ENCODE results near the gene NINJ2.

Gene NINJ2

DNA sequence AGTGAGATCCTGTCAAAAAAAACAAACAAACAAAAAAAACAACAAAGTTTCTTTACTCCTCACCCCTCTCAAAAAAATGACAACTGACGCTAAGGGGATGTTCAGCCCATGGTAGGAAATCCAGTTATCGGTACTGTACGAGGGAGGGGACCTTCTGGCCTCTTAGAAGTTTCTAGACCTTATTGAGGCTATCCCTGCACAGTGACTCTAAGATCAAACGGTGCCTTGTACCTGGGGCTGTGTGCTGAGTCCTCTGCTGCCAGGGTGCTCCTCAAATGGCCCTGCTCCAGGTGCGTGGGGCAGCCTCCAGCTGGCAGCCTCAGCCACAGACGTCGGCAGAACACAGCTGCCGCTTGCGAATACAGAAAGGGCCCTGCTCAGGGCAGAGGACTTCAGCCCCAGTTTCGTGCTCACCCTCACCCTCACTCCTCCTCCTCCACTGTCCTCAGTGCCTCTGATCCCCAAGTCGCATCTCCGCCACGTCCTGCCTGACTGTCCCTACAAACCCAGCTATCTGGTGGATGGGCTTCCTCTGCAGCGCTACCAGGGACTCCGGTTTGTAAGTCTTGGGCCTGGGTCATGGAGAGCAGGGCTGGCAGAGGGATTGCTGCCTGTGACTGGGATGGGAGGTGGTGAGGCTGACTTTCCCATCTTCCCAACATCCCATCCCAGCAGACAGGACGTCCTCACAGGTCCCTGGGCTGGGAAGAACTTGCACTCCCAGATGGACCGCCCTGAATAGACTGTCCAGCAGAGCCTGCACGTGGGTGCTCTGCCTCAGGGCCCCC lies 112.6 kb downstream of the NINJ2 start:
- H3K4me3 ChIP-seq (ENCODE audit: low read depth, low read length), result no peak overlapping the region
- TF ChIP-seq, protein P1, sequence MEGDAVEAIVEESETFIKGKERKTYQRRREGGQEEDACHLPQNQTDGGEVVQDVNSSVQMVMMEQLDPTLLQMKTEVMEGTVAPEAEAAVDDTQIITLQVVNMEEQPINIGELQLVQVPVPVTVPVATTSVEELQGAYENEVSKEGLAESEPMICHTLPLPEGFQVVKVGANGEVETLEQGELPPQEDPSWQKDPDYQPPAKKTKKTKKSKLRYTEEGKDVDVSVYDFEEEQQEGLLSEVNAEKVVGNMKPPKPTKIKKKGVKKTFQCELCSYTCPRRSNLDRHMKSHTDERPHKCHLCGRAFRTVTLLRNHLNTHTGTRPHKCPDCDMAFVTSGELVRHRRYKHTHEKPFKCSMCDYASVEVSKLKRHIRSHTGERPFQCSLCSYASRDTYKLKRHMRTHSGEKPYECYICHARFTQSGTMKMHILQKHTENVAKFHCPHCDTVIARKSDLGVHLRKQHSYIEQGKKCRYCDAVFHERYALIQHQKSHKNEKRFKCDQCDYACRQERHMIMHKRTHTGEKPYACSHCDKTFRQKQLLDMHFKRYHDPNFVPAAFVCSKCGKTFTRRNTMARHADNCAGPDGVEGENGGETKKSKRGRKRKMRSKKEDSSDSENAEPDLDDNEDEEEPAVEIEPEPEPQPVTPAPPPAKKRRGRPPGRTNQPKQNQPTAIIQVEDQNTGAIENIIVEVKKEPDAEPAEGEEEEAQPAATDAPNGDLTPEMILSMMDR (IDR thresholded peaks at IDR 0.05; ENCODE audit: low read depth, low read length), result no peak

DNA sequence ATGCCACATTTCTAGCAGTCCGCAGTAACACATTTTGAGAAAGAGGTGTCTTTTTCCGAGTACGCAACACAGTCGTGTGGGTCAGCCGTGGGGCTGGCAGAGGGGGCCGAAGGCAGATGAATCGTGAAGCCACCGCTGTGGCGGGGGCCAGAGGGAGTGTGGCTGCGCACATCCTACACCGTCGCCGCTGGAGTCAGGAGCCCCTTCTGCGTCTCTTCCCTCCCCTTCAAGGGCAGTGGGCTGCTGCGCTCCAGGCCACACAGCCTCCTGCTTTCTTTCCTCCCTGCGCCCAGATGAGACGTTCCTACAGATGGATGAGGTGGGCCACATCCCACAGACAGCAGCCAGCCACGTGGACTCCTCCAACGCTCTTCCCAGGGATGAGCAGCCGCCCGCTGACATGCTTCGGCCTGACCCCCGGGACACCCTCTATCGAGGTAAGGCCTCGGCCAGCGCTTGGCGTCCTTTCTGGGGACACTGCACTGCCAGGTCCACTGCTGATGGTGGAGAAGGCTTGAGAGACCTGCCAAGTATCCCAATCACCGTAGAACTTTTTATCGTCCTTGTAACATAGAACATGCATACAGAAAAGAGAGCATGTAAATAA lies 113.7 kb downstream of the NINJ2 start:
- H3K4me3 ChIP-seq (ENCODE audit: low read depth, low read length), result no peak overlapping the region
- TF ChIP-seq, protein P1 (IDR thresholded peaks at IDR 0.05; ENCODE audit: low read depth, low read length), result no peak

DNA sequence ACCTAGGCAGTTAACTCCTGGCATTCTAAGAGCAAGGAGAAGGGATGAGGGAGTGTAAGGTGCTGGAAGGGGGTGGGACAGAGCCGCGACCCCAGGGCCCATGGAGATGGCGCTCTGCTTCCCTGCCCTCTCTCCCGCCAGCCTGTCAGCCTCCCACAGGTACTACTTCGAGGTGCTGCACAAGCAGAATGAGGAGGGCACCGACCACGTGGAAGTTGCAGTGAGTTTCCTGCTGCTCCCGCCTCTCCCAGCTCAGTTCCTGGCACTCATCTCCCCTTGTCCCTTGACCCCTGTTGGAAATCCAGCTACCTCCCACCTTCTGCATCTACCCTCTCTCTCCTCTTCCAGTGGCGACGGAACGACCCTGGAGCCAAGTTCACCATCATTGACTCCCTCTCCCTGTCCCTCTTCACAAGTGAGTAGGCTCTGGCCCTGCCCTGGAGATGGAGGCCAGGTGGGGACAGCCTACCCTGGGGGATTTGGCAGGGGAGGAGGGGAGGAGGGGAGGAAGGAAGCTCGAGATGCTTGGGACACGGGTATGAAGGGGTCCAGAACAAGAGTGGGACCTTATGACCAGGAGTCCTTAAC lies 115.3 kb downstream of the NINJ2 start:
- TF ChIP-seq, protein P1 (IDR thresholded peaks at IDR 0.05; ENCODE audit: low read depth, low read length), result no peak
- H3K4me3 ChIP-seq (ENCODE audit: low read depth, low read length), result no peak overlapping the region

DNA sequence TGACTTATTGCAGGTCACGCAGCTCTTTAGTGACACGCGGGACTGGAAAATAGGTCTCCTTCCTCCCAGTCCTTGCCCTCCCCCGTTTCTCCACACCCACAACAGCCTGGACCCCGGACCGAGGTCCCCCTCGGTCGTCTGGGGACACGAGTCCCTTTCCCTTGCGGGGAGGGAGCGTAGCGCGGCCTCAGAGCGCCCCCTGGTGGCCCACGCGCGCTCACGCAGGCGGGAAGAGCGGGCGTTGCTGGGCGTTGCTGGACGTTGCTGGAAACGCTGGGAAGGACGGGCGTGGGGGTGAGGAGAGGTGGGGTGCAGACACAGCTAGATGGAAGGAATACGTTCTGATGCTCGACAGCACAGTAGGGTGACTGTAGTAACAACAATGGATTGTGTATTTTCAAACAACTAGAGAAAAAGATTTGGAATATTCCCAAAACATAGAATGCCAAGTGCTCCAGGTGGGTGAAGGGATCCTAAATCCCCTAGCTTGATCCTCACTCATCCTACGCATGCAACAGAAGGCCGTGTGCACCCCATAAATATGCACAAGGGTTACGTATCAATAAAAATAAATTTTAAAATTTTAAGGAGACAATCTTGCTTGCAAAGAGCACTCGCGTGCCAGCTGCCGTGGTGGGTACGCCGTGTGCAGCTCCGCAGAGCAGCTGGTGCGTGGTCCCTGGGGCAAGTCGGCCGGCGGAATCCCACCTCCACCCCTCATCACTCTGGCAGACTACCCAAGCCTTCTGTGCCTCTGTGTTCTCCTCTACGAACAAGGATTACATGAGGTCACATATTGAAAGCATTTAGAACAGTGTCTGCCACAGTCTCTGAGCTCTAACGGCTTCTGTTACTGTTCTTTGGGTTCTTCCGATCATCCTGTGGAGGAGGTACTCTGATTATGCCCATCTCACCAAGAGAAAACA lies 116.1 kb downstream of the NINJ2 start:
- TF ChIP-seq, protein P1 (IDR thresholded peaks at IDR 0.05; ENCODE audit: low read depth, low read length), result peak; percentile 96

DNA sequence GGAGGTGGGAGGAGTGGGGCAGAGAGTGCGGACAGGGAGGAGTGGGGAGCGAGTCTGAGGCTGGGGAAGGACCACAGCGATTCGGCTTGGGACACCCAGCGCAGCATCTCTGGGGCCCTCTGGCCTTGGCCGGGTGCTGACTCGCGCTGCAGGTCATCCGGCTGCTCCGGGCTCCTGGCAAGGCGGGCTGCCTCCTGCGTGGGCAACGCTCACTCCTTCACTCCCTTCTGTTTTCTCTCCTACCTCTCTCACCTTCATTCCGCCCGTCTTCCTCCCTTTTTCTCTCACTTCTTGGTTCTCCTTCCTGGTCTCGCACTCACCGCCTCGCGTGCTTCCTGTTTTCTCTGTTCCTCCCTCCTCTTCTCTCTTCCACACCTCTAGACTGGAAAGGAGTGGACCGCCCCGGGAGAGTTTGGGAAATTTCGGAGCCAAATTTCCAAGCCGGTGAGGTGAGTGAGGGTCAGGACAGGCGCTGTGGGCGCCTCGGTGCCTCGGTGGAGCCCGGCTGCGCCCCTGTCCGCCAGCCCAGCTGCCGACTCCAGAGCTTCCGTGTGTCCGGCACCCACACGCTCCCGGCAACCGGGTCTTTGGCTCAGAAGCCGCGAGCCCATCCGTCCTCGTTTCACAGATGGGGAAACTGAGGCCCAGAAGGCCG lies 116.9 kb downstream of the NINJ2 start:
- TF ChIP-seq, protein P1 (IDR thresholded peaks at IDR 0.05; ENCODE audit: low read depth, low read length), result no peak
- no peak overlapping the region for H3K4me3 ChIP-seq (ENCODE audit: low read depth, low read length)

More for the DNA sequence above, 116.1 kb downstream of the NINJ2 start:
- H3K4me3 ChIP-seq (ENCODE audit: low read depth, low read length), result no peak overlapping the region

DNA sequence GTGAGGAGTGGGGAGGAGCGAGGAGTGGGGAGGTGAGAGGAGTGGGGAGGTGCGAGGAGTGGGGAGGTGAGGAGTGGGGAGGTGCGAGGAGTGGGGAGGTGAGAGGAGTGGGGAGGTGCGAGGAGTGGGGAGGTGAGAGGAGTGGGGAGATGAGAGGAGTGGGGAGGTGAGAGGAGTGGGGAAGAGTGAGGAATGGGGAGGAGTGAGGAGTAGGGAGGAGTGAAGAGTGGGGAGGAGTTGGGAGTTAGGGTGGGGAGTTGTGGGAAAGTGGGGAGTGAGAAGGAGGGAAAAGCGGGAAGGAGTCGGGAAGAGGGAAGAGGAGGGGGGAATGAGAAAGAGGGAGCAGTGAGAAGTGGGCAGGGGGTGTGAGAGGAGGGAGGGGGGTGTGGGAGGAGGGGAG lies 117.4 kb downstream of the NINJ2 start:
- TF ChIP-seq, protein P1 (IDR thresholded peaks at IDR 0.05; ENCODE audit: low read depth, low read length), result no peak
- H3K4me3 ChIP-seq (ENCODE audit: low read depth, low read length), result no peak overlapping the region
